SK-N-SH treated with all-trans-retinoic acid at 6 μM for 48 hours (cell line): ENCODE data around the gene SLC41A3.
"Not testable (repeated sequence)": the region's sequence is repeated elsewhere in the genome, so short reads cannot be mapped to it uniquely, and the experiment has no call there.

Experiments used
- ATAC-seq: fragments of 200-7000 bp; cut with Tn5 transposase; 3 replicates; pipeline ENCODE4 v1.9.1; 2020; ENCODE audit warnings: mild to moderate bottlenecking, moderate library complexity
- ARNTL ChIP-seq: fragments of 450-650 bp; formaldehyde crosslinking; IDR thresholded peaks from 2 replicates; pipeline ENCODE4 v1.5.0; 2020; ENCODE audit warnings: low read depth, mild to moderate bottlenecking, moderate library complexity, borderline replicate concordance
- CREB5 ChIP-seq: fragments of 250-450 bp; sonication (Bioruptor Pico); IDR thresholded peaks from 2 replicates; pipeline ENCODE4 v1.5.1; 2020; ENCODE audit warnings: low read depth, mild to moderate bottlenecking, moderate library complexity
- CSRNP3 ChIP-seq: fragments of 250-450 bp; sonication (Bioruptor Pico); IDR thresholded peaks from 2 replicates; pipeline ENCODE4 v1.5.1; 2021; ENCODE audit warnings: mild to moderate bottlenecking, moderate library complexity
- ESRRG ChIP-seq: fragments of 250-450 bp; sonication (Bioruptor Pico); IDR thresholded peaks from 2 replicates; pipeline ENCODE4 v1.6.1; 2021; ENCODE audit warnings: mild to moderate bottlenecking
- GLIS3 ChIP-seq: fragments of 250-450 bp; sonication (Bioruptor Pico); IDR thresholded peaks from 2 replicates; pipeline ENCODE4 v1.5.0; 2020; ENCODE audit warnings: mild to moderate bottlenecking, moderate library complexity
- OSR1 ChIP-seq: fragments of 250-450 bp; sonication (Bioruptor Pico); IDR thresholded peaks from 2 replicates; pipeline ENCODE4 v1.8.0; 2022; ENCODE audit warnings: moderate library complexity, mild to moderate bottlenecking, inconsistent platforms
- PATZ1 ChIP-seq: fragments of 250-450 bp; sonication (Bioruptor Pico); IDR thresholded peaks from 2 replicates; pipeline ENCODE4 v1.8.0; 2020; ENCODE audit warnings: mild to moderate bottlenecking, moderate library complexity, borderline replicate concordance
- POU6F1 ChIP-seq: fragments of 250-450 bp; sonication (Bioruptor Pico); IDR thresholded peaks from 2 replicates; pipeline ENCODE4 v1.8.0; 2021; ENCODE audit warnings: low read depth, mild to moderate bottlenecking, moderate library complexity, borderline replicate concordance
- SNAI2 ChIP-seq: fragments of 250-450 bp; sonication (Bioruptor Pico); IDR thresholded peaks from 2 replicates; pipeline ENCODE4 v1.5.0; 2020; ENCODE audit warnings: mild to moderate bottlenecking, moderate library complexity
- TOX ChIP-seq: fragments of 250-450 bp; sonication (Bioruptor Pico); IDR thresholded peaks from 2 replicates; pipeline ENCODE4 v1.8.0; 2021; ENCODE audit warnings: mild to moderate bottlenecking, moderate library complexity, borderline replicate concordance
- ZC3H10 ChIP-seq: fragments of 250-450 bp; sonication (Bioruptor Pico); IDR thresholded peaks from 2 replicates; pipeline ENCODE4 v1.5.1; 2021; ENCODE audit warnings: mild to moderate bottlenecking, moderate library complexity
- ZFP3 ChIP-seq: fragments of 250-450 bp; sonication (Bioruptor Pico); IDR thresholded peaks from 2 replicates; pipeline ENCODE4 v1.5.0; 2020; ENCODE audit warnings: mild to moderate bottlenecking, moderate library complexity
- ZFP30 ChIP-seq: fragments of 450-650 bp; formaldehyde crosslinking; IDR thresholded peaks from 2 replicates; pipeline ENCODE4 v1.5.0; 2022; ENCODE audit warnings: mild to moderate bottlenecking, moderate library complexity
- ZNF70 ChIP-seq: fragments of 450-650 bp; formaldehyde crosslinking; IDR thresholded peaks from 2 replicates; pipeline ENCODE4 v1.5.0; 2020; ENCODE audit warnings: mild to moderate bottlenecking, moderate library complexity
- ZNF8 ChIP-seq: fragments of 450-650 bp; formaldehyde crosslinking; IDR thresholded peaks from 2 replicates; pipeline ENCODE4 v1.5.0; 2020; ENCODE audit warnings: mild to moderate bottlenecking, moderate library complexity

SLC41A3 gene

GRCh38 chr3:125990253-125990970, 93.5 kb downstream of the SLC41A3 start:
- ATAC-seq, result peak; percentile 100
- TF ChIP-seq ZC3H10 (CRISPR knock-in tag) (no peak), ESRRG (CRISPR knock-in tag) (no peak), ZFP3 (CRISPR knock-in tag) (no peak), SNAI2 (CRISPR knock-in tag) (no peak), ARNTL (CRISPR knock-in tag) (no peak), POU6F1 (CRISPR knock-in tag) (no peak), TOX (CRISPR knock-in tag) (no peak), ZFP30 (CRISPR knock-in tag) (no peak), ZNF8 (CRISPR knock-in tag) (no peak), OSR1 (CRISPR knock-in tag) (no peak), PATZ1 (CRISPR knock-in tag) (no peak), GLIS3 (CRISPR knock-in tag) (no peak), CREB5 (CRISPR knock-in tag) (no peak), ZNF70 (CRISPR knock-in tag) (no peak), CSRNP3 (CRISPR knock-in tag) (no peak)
- TF ChIP-seq, all 23 proteins: peak for 0

- peak; percentile 27; the same call in 1 of the 3 replicates for ATAC-seq
Measured at GRCh38 chr3:125984951-125985350, 99.0 kb downstream of the SLC41A3 start.

- ATAC-seq, result not testable (repeated sequence)
Measured at GRCh38 chr3:125977104-125977503, 106.8 kb downstream of the SLC41A3 start.

GRCh38 chr3:125976003-125976390, 107.9 kb downstream of the SLC41A3 start:
- not testable (repeated sequence) for ATAC-seq

- not testable (repeated sequence) for ATAC-seq
Measured at GRCh38 chr3:125975245-125976002, 108.5 kb downstream of the SLC41A3 start.

- peak; percentile 94 for ATAC-seq
Measured at GRCh38 chr3:125971997-125972944, 111.7 kb downstream of the SLC41A3 start.

GRCh38 chr3:125968701-125969592, 115.0 kb downstream of the SLC41A3 start, which contains the start of gene ROPN1B:
ROPN1B (plus strand) TSS chr3:125969178; CDS start chr3:125972055, 2,877 bp downstream.
- peak; percentile 79 for ATAC-seq

GRCh38 chr3:125968121-125968520, 115.8 kb downstream of the SLC41A3 start:
- not testable (repeated sequence) for ATAC-seq
